ENCODE results near the gene WDFY4.

DNA sequence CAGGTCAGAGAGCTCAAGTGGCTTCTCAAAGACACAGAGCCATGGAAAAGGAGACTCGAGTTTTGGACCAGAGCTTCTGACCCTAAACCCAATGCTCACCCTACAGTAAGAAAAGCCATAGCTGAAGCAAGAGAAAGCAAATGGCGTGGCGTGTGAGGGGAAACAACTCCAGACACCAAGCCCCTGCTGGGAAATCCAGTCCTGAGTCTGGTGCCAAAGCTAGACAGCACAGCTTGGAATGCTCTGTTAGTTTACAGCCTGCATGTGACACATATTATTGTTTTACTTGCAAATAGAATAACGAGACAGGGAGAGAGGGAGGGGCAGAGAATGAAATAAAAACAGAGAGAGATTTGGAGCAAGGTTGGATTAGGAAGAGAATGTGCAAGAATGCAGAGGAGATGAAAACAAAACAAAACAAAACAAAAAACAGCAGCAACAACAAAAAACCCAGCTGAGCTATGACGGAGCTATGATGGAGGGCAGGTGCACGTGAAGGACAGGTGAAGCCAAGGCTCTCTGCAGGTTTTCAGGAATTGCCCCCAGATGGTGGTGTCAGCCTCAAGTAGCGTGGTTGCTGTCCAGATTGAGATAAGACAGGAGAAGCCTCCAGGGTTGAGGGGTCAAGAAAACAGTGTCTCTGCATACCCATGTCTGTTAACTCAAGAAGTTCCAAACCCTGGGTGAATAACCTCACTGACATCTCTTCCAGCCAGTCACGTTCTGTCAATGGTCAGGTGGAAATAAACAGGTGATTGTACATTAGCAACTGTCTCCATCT is 324.7 kb downstream of the WDFY4 start:
- TF ChIP-seq, protein P1, sequence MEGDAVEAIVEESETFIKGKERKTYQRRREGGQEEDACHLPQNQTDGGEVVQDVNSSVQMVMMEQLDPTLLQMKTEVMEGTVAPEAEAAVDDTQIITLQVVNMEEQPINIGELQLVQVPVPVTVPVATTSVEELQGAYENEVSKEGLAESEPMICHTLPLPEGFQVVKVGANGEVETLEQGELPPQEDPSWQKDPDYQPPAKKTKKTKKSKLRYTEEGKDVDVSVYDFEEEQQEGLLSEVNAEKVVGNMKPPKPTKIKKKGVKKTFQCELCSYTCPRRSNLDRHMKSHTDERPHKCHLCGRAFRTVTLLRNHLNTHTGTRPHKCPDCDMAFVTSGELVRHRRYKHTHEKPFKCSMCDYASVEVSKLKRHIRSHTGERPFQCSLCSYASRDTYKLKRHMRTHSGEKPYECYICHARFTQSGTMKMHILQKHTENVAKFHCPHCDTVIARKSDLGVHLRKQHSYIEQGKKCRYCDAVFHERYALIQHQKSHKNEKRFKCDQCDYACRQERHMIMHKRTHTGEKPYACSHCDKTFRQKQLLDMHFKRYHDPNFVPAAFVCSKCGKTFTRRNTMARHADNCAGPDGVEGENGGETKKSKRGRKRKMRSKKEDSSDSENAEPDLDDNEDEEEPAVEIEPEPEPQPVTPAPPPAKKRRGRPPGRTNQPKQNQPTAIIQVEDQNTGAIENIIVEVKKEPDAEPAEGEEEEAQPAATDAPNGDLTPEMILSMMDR (IDR thresholded peaks at IDR 0.05) = no peak
- TF ChIP-seq EZH2 (IDR thresholded peaks at IDR 0.05) = no peak
- TF ChIP-seq EZH2phosphoT487 (IDR thresholded peaks at IDR 0.05) = no peak
